ENCODE results near the gene WFIKKN1.

The WFIKKN1 gene, protein sequence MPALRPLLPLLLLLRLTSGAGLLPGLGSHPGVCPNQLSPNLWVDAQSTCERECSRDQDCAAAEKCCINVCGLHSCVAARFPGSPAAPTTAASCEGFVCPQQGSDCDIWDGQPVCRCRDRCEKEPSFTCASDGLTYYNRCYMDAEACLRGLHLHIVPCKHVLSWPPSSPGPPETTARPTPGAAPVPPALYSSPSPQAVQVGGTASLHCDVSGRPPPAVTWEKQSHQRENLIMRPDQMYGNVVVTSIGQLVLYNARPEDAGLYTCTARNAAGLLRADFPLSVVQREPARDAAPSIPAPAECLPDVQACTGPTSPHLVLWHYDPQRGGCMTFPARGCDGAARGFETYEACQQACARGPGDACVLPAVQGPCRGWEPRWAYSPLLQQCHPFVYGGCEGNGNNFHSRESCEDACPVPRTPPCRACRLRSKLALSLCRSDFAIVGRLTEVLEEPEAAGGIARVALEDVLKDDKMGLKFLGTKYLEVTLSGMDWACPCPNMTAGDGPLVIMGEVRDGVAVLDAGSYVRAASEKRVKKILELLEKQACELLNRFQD

DNA sequence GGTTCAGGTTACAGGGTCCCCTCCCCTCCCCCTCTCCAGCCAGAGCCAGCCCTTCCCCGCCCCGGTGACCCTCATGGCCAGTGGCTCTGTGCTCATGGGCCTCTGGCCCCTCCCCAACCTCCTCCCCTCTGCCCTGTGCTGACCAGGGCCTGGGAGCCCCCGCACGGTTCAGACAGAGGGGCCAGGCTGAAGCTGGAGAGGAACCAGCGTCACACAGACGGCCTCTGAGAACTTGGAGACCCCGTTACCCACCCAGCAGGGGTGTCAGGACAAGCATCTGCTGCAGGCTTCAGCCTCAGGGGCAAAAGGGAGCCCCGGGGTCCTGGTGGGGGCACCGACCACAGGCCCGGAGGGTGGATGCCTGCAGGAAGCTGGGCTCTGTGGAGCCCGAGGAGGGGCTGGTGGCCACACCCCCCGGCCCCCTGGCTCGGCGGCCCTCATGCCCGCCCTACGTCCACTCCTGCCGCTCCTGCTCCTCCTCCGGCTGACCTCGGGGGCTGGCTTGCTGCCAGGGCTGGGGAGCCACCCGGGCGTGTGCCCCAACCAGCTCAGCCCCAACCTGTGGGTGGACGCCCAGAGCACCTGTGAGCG is at the start of gene WFIKKN1:
TSS of gene WFIKKN1 (plus strand) at position 171 of the 591 bp plus-strand sequence. CDS start at position 440, 269 bp downstream.
- in situ Hi-C loops (cut with MboI; ENCODE audit: low sequenced_read_pairs) = no loop called here

DNA sequence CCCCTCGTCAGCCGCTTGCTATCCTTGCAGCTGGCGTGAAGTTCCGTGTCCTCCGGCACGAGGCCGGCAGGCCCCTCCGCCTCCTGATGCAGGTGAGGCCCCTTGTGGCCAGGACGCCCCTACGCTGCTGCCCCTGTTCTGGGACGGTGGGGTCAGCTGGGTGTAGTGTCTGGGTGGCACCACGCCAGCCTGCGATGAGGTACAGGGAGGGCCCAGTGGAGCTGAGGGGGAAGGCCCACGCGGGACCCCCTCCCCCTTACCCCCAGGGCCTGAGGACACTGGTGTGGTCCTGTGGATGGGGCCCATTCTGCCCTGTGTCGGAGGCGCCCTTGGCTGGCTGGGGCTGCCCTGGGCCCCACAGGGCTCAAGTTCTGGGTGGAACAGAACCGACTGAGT is 48.6 kb upstream of the WFIKKN1 start:
- in situ Hi-C loops (cut with MboI; ENCODE audit: low sequenced_read_pairs) = no loop called here

DNA sequence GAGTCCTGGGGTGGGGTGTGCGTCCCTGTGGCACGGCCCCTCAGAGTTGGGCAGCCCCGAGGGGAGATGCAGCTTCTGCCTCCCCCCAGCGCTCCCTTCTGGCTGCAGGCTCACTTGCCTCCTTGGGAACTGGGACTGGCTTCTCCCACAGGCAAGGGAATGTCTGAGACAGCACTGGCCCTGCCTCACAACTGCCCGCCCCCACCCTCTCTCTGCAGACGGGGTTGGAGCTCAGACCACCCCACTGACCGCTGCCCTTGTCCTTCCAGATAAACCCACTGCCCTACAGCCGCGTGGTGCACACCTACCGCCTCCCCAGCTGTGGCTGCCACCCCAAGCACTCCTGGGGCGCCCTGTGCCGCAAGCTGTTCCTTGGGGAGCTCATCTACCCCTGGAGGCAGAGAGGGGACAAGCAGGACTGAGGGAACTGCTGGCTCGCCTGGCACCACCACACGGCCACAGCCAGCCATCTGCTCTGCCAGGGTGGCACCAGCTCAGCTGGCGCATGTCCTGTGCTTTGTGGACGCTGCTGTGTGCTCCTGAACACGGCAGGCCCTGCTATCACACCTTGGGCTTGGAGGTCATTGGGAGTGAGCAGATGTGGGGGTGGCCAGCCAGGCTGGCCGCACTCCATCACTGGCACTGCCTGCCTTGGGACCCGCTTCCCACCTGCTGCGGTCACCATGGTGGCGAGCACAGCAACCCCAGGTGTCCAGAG is 48.0 kb upstream of the WFIKKN1 start:
- in situ Hi-C loops (cut with MboI; ENCODE audit: low sequenced_read_pairs) = no loop called here

DNA sequence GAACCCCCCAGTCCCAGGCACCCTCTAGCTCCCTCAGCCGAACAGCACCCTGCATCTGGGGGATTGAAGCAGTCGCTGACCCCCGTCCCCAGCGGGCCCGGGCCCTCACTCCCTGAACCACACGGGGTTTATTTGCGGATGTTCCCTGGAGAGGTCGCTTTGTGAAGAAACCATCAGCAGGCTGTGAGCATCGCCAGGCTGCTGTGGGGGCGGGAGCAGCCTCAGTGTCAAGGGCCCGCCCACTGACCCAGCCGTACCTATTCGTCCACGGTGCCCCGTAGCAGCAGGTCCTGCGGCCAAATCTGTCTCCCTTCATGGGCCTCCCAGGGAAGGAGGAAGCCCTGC is 47.3 kb upstream of the WFIKKN1 start:
- in situ Hi-C loops (cut with MboI; ENCODE audit: low sequenced_read_pairs) = no loop called here

DNA sequence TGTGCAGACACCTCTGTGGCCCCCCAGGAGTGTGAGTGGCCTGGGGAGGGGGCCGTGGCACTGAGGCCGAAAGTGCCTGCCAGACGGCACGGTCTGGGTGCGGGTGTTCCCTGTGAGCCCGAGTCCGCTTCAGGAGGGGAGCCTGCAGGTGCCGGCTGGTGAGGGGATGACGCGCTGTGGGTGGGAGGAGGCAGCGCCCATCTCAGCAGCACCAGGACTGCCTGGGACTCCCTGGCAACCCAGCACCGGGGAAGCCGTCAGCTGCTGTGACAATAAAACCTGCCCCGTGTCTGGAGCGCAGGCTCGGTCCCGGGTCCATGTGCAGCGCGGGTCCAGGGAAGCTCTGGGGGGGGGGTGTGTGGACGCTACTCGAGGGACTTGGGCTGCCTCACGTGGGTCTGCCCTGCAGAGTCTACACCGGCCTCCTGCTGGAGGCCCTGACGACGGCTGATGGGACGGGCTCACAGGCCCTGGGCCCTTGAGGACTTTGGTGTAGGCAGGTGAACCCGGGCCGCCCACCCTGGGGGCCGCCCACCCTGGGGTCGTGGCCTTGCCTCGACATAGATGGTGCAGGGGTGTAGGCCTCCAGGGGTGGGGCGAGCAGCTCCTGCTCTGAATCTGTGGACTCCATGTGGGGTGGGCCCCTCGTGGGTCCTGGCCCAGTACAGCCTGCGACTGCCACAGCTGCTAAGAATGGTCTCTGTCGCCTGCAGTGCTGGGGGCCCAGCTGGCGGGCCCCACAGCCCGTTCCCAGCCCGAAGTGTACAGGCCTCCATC is 46.8 kb upstream of the WFIKKN1 start:
- in situ Hi-C loops (cut with MboI; ENCODE audit: low sequenced_read_pairs) = no loop called here

DNA sequence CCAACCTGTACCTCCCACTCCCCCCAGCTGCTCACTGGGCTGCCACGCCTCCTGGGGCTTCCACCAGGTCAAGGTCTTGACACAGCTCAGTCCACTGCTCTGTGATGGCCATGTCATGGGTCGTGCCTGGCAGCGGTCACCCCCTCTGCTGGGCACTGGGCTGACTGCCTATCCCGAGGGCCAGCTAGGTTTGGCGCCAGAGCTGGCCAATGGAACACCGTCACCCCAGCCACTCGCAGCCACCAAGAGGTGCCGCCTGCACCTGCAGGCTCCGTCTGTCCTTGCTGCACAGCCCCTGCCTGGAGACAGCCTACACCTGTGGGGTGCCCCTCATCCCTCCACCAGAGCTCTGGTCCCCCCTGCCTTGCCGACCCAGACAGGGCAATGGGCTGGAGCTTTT is 45.4 kb upstream of the WFIKKN1 start:
- in situ Hi-C loops (cut with MboI; ENCODE audit: low sequenced_read_pairs) = no loop called here

DNA sequence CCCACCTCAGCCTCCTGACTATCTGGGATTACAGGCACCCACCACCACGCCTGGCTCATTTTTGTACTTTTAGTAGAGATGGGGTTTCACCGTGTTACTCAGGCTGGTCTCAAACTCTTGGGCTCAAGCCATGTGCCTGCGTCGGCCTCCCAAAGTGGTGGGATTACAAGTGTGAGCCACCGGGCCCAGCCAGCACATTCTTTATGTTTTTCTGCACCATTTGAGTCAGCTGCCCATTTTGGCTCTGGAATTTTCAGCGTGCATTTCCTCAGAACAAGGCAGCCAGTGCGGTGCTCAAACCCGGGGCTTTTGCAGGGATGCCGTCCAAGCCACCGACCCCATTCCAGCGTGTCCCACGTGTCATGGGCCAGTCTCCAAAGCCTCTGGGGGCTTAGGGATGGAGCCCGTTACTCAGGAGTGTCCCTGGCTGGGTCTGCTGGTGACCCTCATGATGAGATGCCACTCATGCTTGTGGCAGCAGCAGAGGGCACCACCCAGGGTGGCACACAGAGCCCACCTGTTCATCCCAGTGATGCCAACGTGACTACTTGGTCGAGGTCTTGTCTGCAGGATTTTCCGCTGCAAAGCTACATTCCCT is 44.6 kb upstream of the WFIKKN1 start:
- in situ Hi-C loops (cut with MboI; ENCODE audit: low sequenced_read_pairs) = no loop called here

DNA sequence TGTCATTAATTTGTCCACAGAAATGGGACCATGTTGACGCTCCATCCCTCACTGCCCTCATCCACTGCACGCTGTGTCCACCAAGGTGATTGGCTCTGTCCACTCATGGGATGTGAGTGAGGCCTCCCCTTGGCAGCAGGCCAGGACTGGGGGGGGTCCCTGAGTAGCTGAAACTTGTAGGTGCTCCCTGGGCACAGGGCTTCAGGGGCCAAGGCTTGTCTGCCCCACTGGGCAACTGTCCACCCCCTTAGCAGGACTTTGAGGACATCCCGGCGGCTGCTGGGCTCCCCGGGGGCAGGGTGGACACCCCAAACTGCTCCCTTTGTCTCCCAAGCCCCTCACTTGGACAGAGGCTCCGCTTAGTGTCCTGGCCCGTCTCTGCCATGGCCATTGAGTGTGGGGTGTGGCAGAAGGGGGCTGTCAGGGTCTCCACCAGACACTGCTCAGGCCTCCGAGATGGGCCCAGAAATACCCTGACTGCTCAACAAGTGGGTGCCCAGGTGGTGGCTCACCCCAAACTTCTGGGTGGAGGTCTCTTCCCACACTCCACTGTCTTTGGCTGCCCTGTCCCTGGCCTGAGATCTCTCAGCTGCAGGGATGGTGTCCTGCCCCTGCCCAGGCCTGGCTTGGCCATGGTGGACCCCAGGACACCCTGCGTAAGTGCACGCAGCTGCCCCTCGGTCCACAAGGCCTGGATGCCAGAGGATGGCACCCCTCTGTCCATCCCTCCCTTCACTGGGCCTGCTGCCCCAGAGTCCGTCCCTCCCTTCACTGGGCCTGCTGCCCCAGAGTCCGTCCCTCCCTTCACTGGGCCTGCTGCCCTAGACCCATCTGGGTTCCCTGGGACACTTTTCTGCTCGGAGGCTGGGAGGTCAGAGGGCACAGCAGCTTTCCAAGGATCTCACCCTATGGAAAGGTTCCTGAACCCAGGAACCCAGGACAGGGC is 43.9 kb upstream of the WFIKKN1 start:
- in situ Hi-C loops (cut with MboI; ENCODE audit: low sequenced_read_pairs) = no loop called here

DNA sequence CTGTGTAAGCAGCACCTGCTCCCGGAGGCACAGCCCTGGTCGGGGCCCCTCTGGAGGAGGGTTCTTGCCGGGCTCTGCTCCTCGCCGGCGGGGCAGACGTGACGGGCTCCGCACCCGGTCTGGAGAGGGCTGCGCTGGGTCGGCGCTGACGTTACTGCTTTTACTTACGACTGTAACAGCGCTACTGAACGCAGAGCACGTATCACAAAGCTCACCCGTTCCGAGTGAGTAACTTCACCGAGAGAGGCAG is 42.2 kb upstream of the WFIKKN1 start:
- in situ Hi-C loops (cut with MboI; ENCODE audit: low sequenced_read_pairs) = no loop called here

DNA sequence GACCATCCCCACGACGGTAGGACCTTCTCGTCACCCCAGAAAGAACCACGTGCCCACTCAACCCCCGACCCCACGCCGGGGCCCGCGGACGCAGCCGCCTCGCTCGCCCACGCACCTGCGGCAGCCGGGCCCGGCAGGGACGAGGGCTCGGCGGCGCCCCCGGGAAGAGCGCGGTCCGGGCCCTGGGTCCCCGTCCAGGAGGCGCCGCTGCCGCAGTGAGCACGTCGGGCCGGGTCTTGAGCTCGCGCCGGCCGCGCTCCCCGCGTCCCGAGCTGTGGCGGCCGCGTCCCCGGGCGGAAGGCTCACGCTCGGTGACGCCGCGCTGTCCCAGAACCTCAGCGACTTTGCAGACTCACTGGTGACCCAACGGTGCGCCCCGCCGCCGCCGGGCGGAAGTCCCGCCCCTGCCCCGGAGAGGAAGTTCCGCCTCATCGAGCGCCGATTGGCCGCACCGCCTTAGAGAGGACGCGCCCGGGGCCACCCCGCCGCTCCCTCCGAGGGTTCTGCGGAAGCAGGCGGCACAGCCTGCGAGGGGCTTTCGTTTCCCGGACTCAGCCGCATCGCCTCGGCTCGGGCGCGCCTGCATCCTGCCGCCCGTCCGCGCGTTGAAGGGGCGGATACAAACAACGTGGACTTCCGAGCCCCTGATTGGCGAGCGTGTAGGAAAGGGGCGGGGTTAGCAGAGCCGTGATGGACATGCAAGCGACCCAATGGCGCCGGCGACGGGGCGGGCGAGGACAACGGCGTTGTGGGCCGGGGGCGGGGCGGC is 41.7 kb upstream of the WFIKKN1 start:
- in situ Hi-C loops (cut with MboI; ENCODE audit: low sequenced_read_pairs) = no loop called here

DNA sequence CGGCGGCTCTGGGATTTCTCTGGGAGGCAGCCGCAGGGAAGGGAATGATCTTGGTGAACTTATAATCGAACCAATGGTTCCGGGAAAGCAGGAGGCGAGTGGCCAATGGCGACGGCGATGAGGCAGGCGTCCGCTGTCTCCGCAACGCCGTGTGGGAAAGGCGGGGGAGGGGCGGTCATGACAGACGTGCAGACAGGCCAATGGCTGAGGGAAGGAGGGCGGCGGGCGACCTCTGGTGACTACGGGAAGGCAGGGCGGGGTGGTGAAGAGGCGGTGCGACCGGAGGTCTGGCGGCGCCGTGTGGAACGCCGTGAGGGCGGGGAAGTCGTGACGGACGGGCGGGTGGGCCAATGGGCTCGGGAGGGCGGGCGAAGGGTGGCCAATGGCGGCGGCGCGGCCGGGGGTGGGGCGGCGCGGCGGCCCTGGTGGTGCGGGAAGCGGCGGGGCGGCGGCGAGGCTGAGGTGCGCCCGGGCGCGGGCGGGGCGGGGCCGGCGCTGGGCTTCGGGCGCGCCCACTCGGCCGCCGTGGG is 41.1 kb upstream of the WFIKKN1 start, which contains the start of gene RAB40C:
TSS of gene RAB40C (plus strand) at position 409 of the 530 bp plus-strand sequence. CDS start 226 bp downstream, outside the sequence.
- in situ Hi-C loops (cut with MboI; ENCODE audit: low sequenced_read_pairs) = no loop called here

DNA sequence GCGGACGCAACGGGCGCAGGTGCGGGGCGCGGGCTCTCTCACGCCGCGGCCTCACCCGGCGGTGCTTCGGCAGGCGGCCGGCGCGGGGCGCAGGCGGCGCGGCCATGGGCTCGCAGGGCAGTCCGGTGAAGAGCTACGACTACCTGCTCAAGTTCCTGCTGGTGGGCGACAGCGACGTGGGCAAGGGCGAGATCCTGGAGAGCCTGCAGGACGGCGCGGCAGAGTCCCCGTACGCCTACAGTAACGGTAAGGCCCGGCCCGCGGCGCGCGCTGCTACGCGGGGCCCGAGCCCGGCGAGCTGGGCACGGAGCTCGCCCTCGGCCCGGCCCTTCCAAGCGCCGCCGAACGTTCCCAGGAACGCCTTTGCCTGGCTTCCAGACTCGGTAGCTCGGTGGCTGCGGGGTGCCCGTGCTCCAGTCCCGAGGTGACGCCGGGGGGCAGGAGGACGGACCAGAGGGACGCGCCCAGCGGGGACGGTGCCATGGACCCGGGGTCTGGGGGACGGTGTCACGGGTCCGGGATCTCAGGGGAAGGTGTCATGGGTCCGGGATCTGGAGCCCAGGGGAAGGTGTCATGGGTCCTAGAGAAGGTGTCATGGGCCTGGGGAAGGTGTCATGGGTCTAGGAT is 40.5 kb upstream of the WFIKKN1 start:
- in situ Hi-C loops (cut with MboI; ENCODE audit: low sequenced_read_pairs) = no loop called here

DNA sequence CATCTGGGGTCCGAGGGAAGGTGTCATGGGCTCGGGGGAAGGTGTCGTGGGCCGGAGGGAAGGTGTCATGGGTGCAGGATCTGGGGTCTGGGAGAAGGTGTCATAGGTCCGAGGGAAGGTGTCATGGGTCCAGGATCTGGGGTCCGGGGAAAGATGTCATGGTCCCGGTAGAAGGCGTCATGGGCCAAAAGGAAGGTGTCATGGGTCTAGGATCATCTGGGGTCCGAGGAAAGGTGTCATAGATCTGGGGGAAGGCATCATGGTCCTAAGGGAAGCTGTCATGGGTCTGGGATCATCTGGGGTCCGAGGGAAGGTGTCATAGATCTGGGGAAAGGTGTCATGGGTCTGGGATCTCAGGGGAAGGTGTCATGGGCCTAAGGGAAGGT is 40.0 kb upstream of the WFIKKN1 start:
- in situ Hi-C loops (cut with MboI; ENCODE audit: low sequenced_read_pairs) = no loop called here

DNA sequence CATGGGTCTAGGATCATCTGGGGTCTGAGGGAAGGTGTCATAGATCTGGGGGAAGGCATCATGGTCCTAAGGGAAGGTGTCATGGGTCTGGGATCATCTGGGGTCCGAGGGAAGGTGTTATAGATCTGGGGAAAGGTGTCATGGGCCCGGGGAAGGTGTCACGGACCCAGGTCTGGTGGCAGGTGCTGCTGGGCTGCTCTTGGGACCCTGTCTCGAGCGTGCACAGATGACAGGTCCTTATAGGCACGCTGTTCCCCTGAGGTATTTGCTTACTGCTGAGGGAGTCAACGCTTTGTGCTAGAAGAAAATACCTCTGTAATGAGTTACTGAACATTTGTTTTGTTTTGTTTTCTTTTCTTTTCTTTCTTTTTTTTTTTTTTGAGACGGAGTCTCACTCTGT is 39.6 kb upstream of the WFIKKN1 start:
- in situ Hi-C loops (cut with MboI; ENCODE audit: low sequenced_read_pairs) = no loop called here

DNA sequence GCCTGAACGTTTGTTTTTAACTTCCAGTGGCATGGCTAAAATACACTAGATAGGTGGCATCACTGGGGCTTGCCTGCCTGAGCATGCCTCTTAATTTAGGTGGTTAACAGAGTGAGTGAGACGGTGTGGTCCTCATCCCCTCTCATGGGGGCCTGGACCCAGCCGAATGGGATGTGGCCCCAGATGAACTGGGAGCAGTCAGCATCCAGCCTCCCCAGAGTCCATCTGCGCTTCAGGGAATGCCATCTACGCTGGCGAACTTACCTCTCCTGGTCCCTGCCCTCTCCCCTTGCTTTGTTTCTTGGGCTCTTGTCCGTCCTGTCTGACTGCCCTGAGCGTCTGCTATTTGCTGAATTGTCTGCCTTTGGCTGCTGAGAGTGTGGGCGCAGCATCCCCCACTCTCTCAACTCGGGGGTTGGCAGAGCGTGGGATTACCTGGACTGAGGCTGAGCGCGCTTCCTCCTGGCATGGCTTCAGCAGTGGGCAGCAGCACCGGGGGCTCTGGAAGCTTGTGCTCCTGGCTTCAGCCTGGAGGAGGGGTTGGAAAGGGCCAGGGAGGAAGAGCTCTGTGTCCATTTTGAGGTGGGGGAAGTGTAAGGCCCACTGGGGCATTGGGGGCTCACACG is 38.8 kb upstream of the WFIKKN1 start:
- in situ Hi-C loops (cut with MboI; ENCODE audit: low sequenced_read_pairs) = no loop called here

DNA sequence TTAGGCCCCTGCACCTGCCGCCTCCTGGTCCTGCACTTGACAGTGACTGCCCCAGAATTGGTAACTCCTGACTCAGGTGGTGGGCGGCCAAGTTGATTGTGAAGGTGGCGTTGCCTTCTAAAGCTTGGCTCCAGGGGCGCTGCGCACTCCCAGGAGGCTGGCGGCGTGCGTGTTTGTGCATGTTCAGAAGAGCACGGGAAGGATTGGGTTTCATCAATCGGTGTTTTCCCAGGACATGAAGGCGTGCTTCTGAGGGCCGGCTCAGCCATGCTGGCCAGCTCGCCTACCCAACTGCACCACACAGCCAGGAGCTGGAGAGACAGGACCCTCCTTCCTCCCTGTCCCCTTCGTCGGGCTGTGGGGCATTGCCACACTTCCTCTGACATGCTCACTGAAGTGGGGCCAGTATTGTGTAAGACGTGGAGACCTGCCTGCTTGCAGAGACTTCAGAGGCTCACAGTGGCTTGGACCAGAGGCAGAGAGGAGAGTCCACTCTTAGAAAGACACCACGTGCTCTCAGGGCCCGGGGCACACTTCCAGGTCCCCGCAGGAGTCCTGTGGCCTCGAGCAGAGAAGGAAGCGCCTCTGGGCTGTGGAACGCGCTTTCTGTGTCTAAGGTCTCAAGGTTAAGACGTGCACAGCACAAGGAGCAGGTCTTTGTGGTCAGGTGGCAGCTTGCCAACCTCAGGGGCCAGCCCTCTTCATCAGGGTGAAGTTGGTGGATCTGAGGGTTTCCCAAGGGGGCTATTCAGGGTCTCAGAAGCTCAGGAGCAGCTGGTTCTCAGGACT is 38.1 kb upstream of the WFIKKN1 start:
- in situ Hi-C loops (cut with MboI; ENCODE audit: low sequenced_read_pairs) = no loop called here

DNA sequence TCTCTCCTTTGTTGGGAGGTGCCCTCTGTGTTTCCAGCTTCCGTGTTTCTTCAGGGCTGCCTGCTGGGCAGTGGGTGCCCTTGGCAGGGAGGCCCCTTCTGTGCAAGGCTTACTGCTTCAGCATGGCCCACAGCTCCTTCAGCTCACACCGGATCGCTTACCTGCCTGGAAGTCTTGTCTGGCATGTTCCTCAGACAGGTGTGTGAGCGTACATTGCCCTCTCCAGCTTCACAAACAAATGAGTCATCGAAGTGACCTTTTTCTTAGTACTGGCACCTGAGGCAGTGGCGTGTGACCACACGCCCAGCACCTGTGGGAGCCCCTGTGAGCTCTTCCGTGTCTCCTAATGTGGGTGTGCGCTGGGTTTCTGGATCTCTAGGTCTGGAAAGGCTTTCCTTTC is 37.4 kb upstream of the WFIKKN1 start:
- in situ Hi-C loops (cut with MboI; ENCODE audit: low sequenced_read_pairs) = no loop called here

Data from HL-60/S4 treated with retinoic acid at 250 ng/mL for 4 days and 3 days (cell line).